ENCODE measurements around the gene RAC3.

Gene RAC3

DNA sequence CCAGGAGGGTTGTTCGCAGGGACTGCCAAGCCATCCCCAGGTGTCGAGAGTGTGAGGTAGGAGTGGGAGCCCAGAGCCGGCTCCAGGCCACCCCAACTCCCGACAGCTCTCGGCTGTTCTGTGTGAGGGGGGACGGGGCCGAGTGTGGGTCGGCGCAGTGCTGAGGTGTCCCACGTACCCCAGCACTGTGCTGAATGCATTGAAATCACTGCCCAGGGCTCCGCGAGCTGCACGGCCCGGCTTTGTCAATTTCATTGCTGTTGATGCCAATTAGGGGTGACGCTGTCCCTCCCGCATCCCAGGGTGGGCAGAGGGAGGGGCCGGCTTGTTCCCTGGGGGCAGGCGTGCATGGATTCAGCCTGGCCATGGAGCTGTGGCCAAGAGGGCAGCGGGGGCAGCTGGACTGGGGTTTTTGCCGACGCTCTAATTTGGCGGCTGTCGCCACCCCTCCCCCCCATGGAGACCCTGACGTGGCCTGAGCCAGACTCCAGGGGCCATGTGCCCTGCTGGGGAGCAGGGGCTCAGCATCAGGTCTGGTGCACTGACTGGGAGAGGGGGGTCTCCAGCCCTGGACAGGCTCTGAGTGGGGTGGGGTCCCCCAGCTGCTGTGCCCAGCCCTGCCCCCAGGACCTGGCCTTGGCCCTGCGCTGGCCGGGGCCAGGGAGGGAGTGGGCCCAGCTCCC, 23.1 kb upstream of the RAC3 start:
- Histone ChIP-seq H3K36me3 (no peaks in the 10 kb centered on the region; a peak in 1 of 22 replicates), H3K9me3 (replicated peaks in 1 of 11) (no peaks in the 10 kb centered on the region), H4K20me1 (peaks cover 43 to 90% (median 73%) of the 10 kb centered on the region in 11 experiments; a peak in 21 of 22 replicates), H3K27me3 (peaks cover 6 to 49% (median 33%) of the 10 kb centered on the region in 11 experiments; a peak in 21 of 22 replicates), H3K9ac (no peak overlapping the region), H3K4me1 (peaks cover 21 to 88% (median 63%) of the 10 kb centered on the region in 10 experiments), H3K4me2 (peak overlapping the region in 5 of 11 experiments; percentile 60 to 93 (median 74); a peak in 10 of 22 replicates), H3K27ac (no peak overlapping the region), H3K4me3 (no peak overlapping the region)
- no peak for TF ChIP-seq Cebpa-rat (IDR thresholded peaks at IDR 0.05)

DNA sequence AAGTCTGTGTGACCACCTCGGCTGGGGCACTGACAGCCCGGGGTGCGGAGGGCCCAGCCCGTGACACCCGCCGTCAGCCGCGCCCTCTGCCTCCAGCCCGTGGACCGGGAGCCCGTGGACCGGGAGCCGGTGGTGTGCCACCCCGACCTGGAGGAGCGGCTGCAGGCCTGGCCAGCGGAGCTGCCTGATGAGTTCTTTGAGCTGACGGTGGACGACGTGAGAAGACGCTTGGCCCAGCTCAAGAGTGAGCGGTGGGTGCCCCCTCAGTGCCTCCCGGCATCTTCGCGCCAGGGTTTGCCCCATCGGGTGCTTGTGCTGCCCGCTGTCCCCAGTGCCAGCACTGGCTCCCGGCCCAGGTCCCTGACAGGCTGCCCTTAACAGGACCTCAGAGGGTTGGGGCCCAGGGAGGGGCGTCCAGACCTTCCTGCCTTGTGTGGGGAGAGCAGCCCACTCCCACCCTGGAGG, 22.5 kb upstream of the RAC3 start:
- Histone ChIP-seq H3K36me3 (no peaks in the 10 kb centered on the region; a peak in 1 of 22 replicates), H3K27me3 (peaks cover 6 to 55% (median 39%) of the 10 kb centered on the region in 11 experiments; a peak in 21 of 22 replicates), H3K9me3 (replicated peaks in 1 of 11) (no peaks in the 10 kb centered on the region), H3K4me2 (peak overlapping the region in 2 of 11 experiments; percentile 10 to 93; a peak in 1 of 22 replicates), H3K9ac (0 out of 22 replicates have a peak overlapping the region, but pooled peaks of 1 of the 11 experiments have one; percentile 29), H3K4me1 (peaks cover 15 to 88% (median 63%) of the 10 kb centered on the region in 10 experiments), H3K27ac (no peak overlapping the region), H3K4me3 (no peak overlapping the region), H4K20me1 (peaks cover 37 to 90% (median 74%) of the 10 kb centered on the region in 11 experiments; a peak in 21 of 22 replicates)
- TF ChIP-seq Cebpa-rat (IDR thresholded peaks at IDR 0.05), result no peak

DNA sequence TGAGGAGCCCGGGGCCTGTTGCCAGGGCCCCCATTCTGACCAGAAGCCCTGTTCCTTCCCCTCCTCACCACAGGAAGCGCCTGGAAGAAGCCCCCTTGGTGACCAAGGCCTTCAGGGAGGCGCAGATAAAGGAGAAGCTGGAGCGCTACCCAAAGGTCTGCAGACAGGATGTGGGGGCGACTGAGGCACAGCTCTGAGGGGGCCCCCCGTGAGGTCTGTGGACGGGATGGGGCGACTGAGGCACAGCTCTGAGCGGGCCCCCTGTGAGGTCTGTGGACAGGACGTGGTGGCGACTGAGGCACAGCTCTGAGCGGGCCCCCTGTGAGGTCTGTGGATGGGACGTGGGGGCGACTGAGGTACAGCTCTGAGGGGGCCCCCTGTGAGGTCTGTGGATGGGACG, 22.1 kb upstream of the RAC3 start:
- no peak overlapping the region for H3K27ac ChIP-seq
- no peaks in the 10 kb centered on the region for H3K9me3 ChIP-seq (replicated peaks in 1 of 11)
- peaks cover 33 to 90% (median 74%) of the 10 kb centered on the region in 11 experiments; a peak in 21 of 22 replicates for H4K20me1 ChIP-seq
- 0 out of 22 replicates have a peak overlapping the region, but pooled peaks of 1 of the 11 experiments have one; percentile 29 for H3K9ac ChIP-seq
- peaks cover 10 to 88% (median 63%) of the 10 kb centered on the region in 10 experiments; a peak in 19 of 20 replicates for H3K4me1 ChIP-seq
- H3K27me3 ChIP-seq, result peaks cover 6 to 55% (median 39%) of the 10 kb centered on the region in 11 experiments; a peak in 21 of 22 replicates
- H3K36me3 ChIP-seq, result no peaks in the 10 kb centered on the region; a peak in 1 of 22 replicates
- TF ChIP-seq Cebpa-rat (IDR thresholded peaks at IDR 0.05), result no peak
- no peak overlapping the region for H3K4me3 ChIP-seq
- peak overlapping the region in 1 of 11 experiments; percentile 10; a peak in 1 of 22 replicates for H3K4me2 ChIP-seq

DNA sequence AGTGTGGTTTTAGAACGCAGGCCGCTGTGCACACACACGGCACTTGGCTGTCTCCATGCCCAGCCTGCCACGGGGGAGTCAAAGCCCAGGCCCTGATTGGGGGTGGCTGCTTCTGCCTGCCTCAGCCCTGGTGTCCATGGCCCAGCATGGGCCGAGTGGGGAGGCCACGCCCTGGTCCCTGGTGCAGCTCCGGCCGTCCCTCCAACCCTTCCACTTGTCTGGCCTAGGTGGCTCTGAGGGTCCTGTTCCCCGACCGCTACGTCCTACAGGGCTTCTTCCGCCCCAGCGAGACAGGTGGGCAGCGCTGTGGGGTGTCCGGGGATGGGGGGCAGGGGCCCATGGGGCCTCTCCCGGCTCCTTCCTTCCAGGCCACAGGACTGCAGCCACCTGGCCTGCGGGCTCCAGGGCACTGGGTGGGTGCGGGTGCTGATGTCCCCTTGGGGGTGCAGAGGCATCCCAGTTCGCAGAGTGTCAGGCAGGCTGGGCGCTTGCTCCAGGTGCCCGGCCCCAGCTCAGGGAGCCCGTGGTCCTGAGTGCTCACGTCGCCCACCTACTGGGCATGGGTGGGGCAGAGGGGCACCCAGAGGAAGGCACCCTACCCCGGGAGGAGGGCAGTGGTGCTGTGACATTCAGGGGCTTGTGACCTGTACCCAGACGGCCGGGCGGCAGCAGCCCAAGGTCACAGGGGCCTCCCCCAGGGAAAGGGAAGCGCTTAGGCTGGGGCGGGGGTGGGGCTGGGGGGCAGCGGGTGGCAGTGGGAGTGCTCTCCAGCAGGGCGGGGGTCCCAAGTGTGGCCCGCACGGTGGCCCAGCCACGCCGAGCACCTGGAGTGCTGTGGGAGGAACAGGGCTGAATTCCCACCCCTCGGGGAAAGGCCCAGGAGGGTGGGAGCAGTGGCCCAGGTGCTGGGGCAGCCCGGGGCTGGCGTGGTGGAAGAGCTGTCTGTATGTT, 20.6 kb upstream of the RAC3 start:
- H3K4me1 ChIP-seq, result peaks cover 0 to 87% (median 60%) of the 10 kb centered on the region in 10 experiments; a peak in 18 of 20 replicates
- no peaks in the 10 kb centered on the region; a peak in 1 of 22 replicates for H3K36me3 ChIP-seq
- no peaks in the 10 kb centered on the region for H3K9me3 ChIP-seq (replicated peaks in 1 of 11)
- no peak overlapping the region for H3K27ac ChIP-seq
- no peak for TF ChIP-seq Cebpa-rat (IDR thresholded peaks at IDR 0.05)
- peaks cover 19 to 88% (median 73%) of the 10 kb centered on the region in 11 experiments; a peak in 20 of 22 replicates for H4K20me1 ChIP-seq
- H3K4me3 ChIP-seq, result no peak overlapping the region
- peaks cover 6 to 60% (median 41%) of the 10 kb centered on the region in 11 experiments; a peak in 21 of 22 replicates for H3K27me3 ChIP-seq
- H3K9ac ChIP-seq, result peak overlapping the region in 2 of 11 experiments; percentile 49 to 52; a peak in 2 of 22 replicates
- peak overlapping the region in 8 of 11 experiments; percentile 64 to 86 (median 76); a peak in 12 of 22 replicates for H3K4me2 ChIP-seq

DNA sequence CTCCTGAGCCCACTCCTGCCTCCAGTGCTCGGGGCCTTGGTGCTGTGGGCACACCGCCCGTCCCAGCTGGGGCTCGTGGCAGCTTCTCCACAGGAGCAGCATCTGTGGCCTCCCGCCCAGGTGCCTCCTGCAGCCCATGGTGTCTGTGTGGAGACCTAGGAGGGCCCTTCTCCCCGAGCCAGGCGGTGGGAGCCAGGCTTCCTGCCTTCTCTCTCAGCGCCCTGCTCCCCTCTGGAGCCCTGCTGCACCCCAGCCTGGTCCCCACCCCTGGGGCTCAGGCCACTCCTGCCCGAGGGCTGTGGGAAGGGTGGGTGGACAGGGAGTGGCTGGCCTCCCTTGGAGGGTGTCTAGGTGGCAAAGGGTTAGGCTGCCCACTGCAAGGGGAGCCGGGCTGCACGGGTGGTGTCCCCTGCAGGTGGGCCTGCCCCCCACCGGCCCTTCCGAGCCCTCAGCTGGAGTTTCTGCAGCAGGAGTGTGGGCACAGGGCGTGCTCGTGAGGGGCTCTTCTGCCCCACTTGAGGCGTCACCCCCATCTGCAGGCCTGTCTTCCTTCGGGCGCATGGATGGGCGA, 19.8 kb upstream of the RAC3 start:
- Histone ChIP-seq H3K4me3 (no peak overlapping the region), H3K9ac (peak overlapping the region in 6 of 11 experiments; percentile 16 to 71 (median 50); a peak in 8 of 22 replicates)

DNA sequence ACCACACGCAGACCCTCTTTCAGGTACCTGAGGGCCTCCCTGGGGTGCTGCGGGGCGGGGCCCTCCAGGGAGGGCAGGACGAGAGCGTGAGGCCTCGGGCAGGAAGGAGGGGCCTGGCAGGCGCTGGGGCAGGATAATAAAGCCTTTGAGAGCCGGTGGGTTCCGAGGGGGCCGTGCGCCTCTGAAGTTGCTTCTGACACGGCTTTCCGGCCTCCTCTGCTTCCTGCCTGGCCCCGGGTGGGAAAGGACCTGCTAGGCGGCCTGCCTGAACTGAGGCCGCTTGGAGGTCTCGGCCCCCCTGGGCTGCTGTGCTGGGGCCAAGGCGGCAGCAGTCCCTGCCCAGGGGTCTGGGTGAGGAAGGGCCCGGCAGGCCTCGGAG, 19.2 kb upstream of the RAC3 start:
- H3K9ac ChIP-seq, result peak overlapping the region in 9 of 11 experiments; percentile 16 to 71 (median 47); a peak in 13 of 22 replicates
- peaks cover 6 to 52% (median 37%) of the 10 kb centered on the region in 11 experiments; a peak in 21 of 22 replicates for H3K27me3 ChIP-seq
- H3K27ac ChIP-seq, result no peak overlapping the region
- H3K4me2 ChIP-seq, result peak overlapping the region in 10 of 11 experiments; percentile 33 to 86 (median 74); a peak in 20 of 22 replicates
- peaks cover 0 to 3% (median 0%) of the 10 kb centered on the region in 11 experiments; a peak in 5 of 22 replicates for H3K36me3 ChIP-seq
- peaks cover 7 to 88% (median 60%) of the 10 kb centered on the region in 11 experiments; a peak in 19 of 22 replicates for H4K20me1 ChIP-seq
- H3K4me1 ChIP-seq, result peaks cover 0 to 75% (median 53%) of the 10 kb centered on the region in 10 experiments; a peak in 18 of 20 replicates
- no peak overlapping the region; a peak in 1 of 20 replicates for H3K4me3 ChIP-seq
- H3K9me3 ChIP-seq (replicated peaks in 1 of 11), result no peaks in the 10 kb centered on the region
- no peak for TF ChIP-seq Cebpa-rat (IDR thresholded peaks at IDR 0.05)

More for the DNA sequence above, 19.8 kb upstream of the RAC3 start:
- Histone ChIP-seq H3K27ac (no peak overlapping the region), H3K4me2 (peak overlapping the region in 10 of 11 experiments; percentile 33 to 86 (median 74); a peak in 20 of 22 replicates), H3K36me3 (no peaks in the 10 kb centered on the region; a peak in 2 of 22 replicates), H3K4me1 (peaks cover 0 to 80% (median 58%) of the 10 kb centered on the region in 10 experiments; a peak in 18 of 20 replicates), H3K27me3 (peaks cover 6 to 56% (median 41%) of the 10 kb centered on the region in 11 experiments; a peak in 21 of 22 replicates), H4K20me1 (peaks cover 11 to 88% (median 65%) of the 10 kb centered on the region in 11 experiments; a peak in 20 of 22 replicates), H3K9me3 (replicated peaks in 1 of 11) (no peaks in the 10 kb centered on the region)
- TF ChIP-seq Cebpa-rat (IDR thresholded peaks at IDR 0.05), result no peak

DNA sequence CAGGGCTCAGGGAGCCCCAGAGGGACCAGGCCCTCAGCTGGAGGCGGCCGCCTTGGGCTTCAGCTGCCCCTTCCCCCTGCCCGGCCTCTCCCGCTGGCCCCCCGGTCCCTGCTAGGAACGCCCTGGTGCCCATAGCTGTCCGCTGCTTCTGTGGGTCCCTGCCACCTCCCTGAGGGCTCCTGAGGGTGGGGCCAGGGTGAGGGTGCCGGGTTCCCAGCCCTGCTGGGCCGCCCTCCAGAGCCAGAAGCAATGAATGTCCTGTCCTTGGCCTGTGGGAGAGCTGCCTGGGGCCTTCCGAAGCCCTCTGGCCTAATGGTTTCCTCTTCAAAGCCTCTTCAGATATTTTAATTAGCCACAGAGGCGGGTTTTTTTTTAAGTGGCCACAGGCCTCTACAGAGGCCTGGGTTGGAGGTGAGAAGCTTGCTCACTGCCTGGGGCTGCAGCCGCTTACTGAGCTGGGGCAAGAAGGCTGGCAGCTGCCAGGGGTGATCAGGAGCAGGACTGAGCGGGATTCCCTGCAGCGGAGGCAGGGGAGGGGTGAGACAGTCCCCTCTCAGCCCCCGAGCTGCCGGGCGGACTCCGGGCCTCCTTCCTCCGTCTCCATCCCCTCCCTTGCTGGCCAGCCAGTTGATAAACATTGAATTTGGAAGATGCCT, 18.7 kb upstream of the RAC3 start:
- Histone ChIP-seq H3K4me3 (no peak overlapping the region; a peak in 1 of 20 replicates), H3K9ac (peak overlapping the region in 9 of 11 experiments; percentile 16 to 71 (median 47); a peak in 13 of 22 replicates), H3K36me3 (peaks cover 0 to 8% (median under 1%) of the 10 kb centered on the region in 11 experiments; a peak in 7 of 22 replicates), H3K27me3 (peaks cover 6 to 47% (median 32%) of the 10 kb centered on the region in 11 experiments; a peak in 21 of 22 replicates), H3K4me2 (peak overlapping the region in 10 of 11 experiments; percentile 9 to 86 (median 74); a peak in 19 of 22 replicates), H4K20me1 (peaks cover 2 to 88% (median 60%) of the 10 kb centered on the region in 11 experiments; a peak in 19 of 22 replicates), H3K27ac (no peak overlapping the region), H3K9me3 (replicated peaks in 1 of 11) (no peaks in the 10 kb centered on the region), H3K4me1 (peaks cover 0 to 69% (median 48%) of the 10 kb centered on the region in 10 experiments; a peak in 18 of 20 replicates)
- TF ChIP-seq Cebpa-rat (IDR thresholded peaks at IDR 0.05), result no peak
